Esophagus squamous epithelium (tissue), 4 donors: ENCODE measurements around the gene CAMSAP3.

Source experiments
- POLR2A ChIP-seq, 4 donors: fragments of 450-650 bp; IDR thresholded peaks; one replicate each; pipeline ENCODE4 v1.6.1; 2017; ENCODE audit warnings: antibody characterized with exemption in 4 of 4, mild to moderate bottlenecking in 4 of 4, moderate library complexity in 3 of 4
- TF ChIP-seq, protein P1 (sequence below), 6 experiments: fragments of 450-650 bp in 4 of 6; fragments of 200-600 bp in 2 of 6; sonication (generic) in 2 of 6; IDR thresholded peaks; one replicate each; pipeline ENCODE4 v1.5.1; 2016 to 2019; ENCODE audit warnings: antibody characterized with exemption in 6 of 6, mild to moderate bottlenecking in 4 of 6, moderate library complexity in 4 of 6

- TF ChIP-seq, protein P1, sequence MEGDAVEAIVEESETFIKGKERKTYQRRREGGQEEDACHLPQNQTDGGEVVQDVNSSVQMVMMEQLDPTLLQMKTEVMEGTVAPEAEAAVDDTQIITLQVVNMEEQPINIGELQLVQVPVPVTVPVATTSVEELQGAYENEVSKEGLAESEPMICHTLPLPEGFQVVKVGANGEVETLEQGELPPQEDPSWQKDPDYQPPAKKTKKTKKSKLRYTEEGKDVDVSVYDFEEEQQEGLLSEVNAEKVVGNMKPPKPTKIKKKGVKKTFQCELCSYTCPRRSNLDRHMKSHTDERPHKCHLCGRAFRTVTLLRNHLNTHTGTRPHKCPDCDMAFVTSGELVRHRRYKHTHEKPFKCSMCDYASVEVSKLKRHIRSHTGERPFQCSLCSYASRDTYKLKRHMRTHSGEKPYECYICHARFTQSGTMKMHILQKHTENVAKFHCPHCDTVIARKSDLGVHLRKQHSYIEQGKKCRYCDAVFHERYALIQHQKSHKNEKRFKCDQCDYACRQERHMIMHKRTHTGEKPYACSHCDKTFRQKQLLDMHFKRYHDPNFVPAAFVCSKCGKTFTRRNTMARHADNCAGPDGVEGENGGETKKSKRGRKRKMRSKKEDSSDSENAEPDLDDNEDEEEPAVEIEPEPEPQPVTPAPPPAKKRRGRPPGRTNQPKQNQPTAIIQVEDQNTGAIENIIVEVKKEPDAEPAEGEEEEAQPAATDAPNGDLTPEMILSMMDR (IDR thresholded peaks at IDR 0.05) = no peak
- TF ChIP-seq POLR2A (IDR thresholded peaks at IDR 0.05) = no peak
Observed at GRCh38 chr19:7562646-7563393, 32.8 kb upstream of the CAMSAP3 start.
